HCT116 (cell line): ENCODE data around the gene LACTB.

Experiments
- CEBPB ChIP-seq: IDR thresholded peaks from 2 replicates; pipeline ENCODE4 v1.6.1; 2012; ENCODE audit warnings: low read depth
- EGR1 ChIP-seq: IDR thresholded peaks from 2 replicates; pipeline ENCODE4 v1.6.1; 2012; ENCODE audit warnings: low read depth
- EZH2phosphoT487 ChIP-seq: fragments of 200-600 bp; IDR thresholded peaks from 2 replicates; pipeline ENCODE4 v1.6.1; 2018; ENCODE audit warnings: antibody characterized with exemption, borderline replicate concordance
- POLR2A ChIP-seq: IDR thresholded peaks from 2 replicates; pipeline ENCODE4 v1.7.0; 2011; ENCODE audit warnings: borderline replicate concordance; ENCODE audit not compliant: insufficient read depth, insufficient read length; ENCODE audit errors: extremely low read depth
- POLR2AphosphoS5 ChIP-seq: IDR thresholded peaks from 2 replicates; pipeline ENCODE4 v1.6.1; 2011; ENCODE audit warnings: mild to moderate bottlenecking, low read depth, low read length, moderate library complexity
- SP1 ChIP-seq: IDR thresholded peaks from 2 replicates; pipeline ENCODE4 v1.6.1; 2012; ENCODE audit warnings: low read depth
- TCF7L2 ChIP-seq: IDR thresholded peaks from 2 replicates; pipeline ENCODE4 v1.7.0; 2011; ENCODE audit warnings: borderline replicate concordance, inconsistent platforms; ENCODE audit not compliant: insufficient read depth, insufficient read length; ENCODE audit errors: extremely low read depth
- YY1 ChIP-seq: IDR thresholded peaks from 2 replicates; pipeline ENCODE4 v1.6.1; 2011; ENCODE audit warnings: low read length, low read depth, moderate library complexity, mild to moderate bottlenecking; ENCODE audit not compliant: insufficient replicate concordance; ENCODE audit errors: extremely low read depth
- ZNF274 ChIP-seq: fragments of 200-500 bp; sonication (Bioruptor generic); IDR thresholded peaks from 2 replicates; pipeline ENCODE4 v1.6.1; 2014; ENCODE audit warnings: mild to moderate bottlenecking, low read depth, low read length, inconsistent platforms
- TF ChIP-seq, protein P1 (sequence below): IDR thresholded peaks from 2 replicates; pipeline ENCODE4 v1.6.1; 2011; ENCODE audit warnings: mild to moderate bottlenecking, low read length, moderate library complexity; ENCODE audit not compliant: insufficient replicate concordance; ENCODE audit errors: extremely low read depth
- TF ChIP-seq, protein P2 (sequence below), 3 experiments: fragments of 200-600 bp in 1 of 3; sonication (generic) in 1 of 3; IDR thresholded peaks in 2 of 3; conservative IDR thresholded peaks in 1 of 3; 2 replicates each; pipeline ENCODE4 v1.5.1; 2012 to 2017; ENCODE audit warnings: low read depth in 2 of 3, low read length in 2 of 3, antibody characterized with exemption in 1 of 3, borderline replicate concordance in 1 of 3, control low read depth in 1 of 3, mild to moderate bottlenecking in 1 of 3, mixed read lengths in 1 of 3, mixed run types in 1 of 3, moderate library complexity in 1 of 3; ENCODE audit not compliant: insufficient read depth in 1 of 3
- TF ChIP-seq, protein P3 (sequence below): IDR thresholded peaks from 2 replicates; pipeline ENCODE4 v1.6.1; 2012
- TF ChIP-seq, protein P4 (sequence below): IDR thresholded peaks from 2 replicates; pipeline ENCODE4 v1.6.1; 2012; ENCODE audit warnings: low read depth
- TF ChIP-seq, protein P5 (sequence below): IDR thresholded peaks from 2 replicates; pipeline ENCODE4 v1.6.1; 2012

DNA sequence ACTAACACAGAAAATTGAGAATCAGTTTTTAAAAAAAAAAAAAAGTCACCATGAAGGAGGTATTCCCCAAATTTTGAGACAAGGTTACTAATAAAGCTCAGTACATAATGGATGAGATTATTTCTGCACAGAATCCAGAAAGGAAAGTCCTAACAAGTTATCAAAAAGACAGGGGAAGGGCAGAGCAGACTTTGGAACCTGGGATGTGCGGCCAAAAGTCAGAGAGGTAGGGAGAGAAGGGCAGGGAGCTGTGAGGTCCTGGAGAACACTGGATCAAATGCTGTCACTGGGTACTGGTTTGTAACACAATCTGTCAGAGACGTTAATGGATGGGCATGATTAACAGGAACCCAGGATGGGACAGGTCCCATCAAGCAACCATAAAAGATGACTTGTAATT, 12.2 kb upstream of the LACTB start:
- TF ChIP-seq, protein P1, sequence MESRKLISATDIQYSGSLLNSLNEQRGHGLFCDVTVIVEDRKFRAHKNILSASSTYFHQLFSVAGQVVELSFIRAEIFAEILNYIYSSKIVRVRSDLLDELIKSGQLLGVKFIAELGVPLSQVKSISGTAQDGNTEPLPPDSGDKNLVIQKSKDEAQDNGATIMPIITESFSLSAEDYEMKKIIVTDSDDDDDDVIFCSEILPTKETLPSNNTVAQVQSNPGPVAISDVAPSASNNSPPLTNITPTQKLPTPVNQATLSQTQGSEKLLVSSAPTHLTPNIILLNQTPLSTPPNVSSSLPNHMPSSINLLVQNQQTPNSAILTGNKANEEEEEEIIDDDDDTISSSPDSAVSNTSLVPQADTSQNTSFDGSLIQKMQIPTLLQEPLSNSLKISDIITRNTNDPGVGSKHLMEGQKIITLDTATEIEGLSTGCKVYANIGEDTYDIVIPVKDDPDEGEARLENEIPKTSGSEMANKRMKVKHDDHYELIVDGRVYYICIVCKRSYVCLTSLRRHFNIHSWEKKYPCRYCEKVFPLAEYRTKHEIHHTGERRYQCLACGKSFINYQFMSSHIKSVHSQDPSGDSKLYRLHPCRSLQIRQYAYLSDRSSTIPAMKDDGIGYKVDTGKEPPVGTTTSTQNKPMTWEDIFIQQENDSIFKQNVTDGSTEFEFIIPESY, result no peak
- TF ChIP-seq, protein P2, sequence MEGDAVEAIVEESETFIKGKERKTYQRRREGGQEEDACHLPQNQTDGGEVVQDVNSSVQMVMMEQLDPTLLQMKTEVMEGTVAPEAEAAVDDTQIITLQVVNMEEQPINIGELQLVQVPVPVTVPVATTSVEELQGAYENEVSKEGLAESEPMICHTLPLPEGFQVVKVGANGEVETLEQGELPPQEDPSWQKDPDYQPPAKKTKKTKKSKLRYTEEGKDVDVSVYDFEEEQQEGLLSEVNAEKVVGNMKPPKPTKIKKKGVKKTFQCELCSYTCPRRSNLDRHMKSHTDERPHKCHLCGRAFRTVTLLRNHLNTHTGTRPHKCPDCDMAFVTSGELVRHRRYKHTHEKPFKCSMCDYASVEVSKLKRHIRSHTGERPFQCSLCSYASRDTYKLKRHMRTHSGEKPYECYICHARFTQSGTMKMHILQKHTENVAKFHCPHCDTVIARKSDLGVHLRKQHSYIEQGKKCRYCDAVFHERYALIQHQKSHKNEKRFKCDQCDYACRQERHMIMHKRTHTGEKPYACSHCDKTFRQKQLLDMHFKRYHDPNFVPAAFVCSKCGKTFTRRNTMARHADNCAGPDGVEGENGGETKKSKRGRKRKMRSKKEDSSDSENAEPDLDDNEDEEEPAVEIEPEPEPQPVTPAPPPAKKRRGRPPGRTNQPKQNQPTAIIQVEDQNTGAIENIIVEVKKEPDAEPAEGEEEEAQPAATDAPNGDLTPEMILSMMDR (IDR thresholded peaks at IDR 0.05 in 2 of 3, conservative IDR thresholded peaks at IDR 0.05 in 1 of 3; ENCODE audit: borderline replicate concordance in 1 of 3, insufficient read depth in 1 of 3, low read depth in 2 of 3, low read length in 2 of 3), result no peak
- TF ChIP-seq POLR2A (no peak), CEBPB (no peak), ZNF274 (no peak), EGR1 (no peak), TCF7L2 (no peak), EZH2phosphoT487 (no peak), POLR2AphosphoS5 (no peak), YY1 (no peak), SP1 (no peak)
- TF ChIP-seq, protein P3, sequence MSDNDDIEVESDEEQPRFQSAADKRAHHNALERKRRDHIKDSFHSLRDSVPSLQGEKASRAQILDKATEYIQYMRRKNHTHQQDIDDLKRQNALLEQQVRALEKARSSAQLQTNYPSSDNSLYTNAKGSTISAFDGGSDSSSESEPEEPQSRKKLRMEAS, result no peak
- TF ChIP-seq, protein P4, sequence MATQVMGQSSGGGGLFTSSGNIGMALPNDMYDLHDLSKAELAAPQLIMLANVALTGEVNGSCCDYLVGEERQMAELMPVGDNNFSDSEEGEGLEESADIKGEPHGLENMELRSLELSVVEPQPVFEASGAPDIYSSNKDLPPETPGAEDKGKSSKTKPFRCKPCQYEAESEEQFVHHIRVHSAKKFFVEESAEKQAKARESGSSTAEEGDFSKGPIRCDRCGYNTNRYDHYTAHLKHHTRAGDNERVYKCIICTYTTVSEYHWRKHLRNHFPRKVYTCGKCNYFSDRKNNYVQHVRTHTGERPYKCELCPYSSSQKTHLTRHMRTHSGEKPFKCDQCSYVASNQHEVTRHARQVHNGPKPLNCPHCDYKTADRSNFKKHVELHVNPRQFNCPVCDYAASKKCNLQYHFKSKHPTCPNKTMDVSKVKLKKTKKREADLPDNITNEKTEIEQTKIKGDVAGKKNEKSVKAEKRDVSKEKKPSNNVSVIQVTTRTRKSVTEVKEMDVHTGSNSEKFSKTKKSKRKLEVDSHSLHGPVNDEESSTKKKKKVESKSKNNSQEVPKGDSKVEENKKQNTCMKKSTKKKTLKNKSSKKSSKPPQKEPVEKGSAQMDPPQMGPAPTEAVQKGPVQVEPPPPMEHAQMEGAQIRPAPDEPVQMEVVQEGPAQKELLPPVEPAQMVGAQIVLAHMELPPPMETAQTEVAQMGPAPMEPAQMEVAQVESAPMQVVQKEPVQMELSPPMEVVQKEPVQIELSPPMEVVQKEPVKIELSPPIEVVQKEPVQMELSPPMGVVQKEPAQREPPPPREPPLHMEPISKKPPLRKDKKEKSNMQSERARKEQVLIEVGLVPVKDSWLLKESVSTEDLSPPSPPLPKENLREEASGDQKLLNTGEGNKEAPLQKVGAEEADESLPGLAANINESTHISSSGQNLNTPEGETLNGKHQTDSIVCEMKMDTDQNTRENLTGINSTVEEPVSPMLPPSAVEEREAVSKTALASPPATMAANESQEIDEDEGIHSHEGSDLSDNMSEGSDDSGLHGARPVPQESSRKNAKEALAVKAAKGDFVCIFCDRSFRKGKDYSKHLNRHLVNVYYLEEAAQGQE, result no peak
- TF ChIP-seq, protein P5, sequence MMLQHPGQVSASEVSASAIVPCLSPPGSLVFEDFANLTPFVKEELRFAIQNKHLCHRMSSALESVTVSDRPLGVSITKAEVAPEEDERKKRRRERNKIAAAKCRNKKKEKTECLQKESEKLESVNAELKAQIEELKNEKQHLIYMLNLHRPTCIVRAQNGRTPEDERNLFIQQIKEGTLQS, result no peak
